ENCODE results near the gene TEKT4.
"Not testable (repeated sequence)": the region's sequence is repeated elsewhere in the genome, so short reads cannot be mapped to it uniquely, and the experiment has no call there.

Gene TEKT4
- 0 reads per million in 4 donors for total RNA-seq

- DNase-seq = no peak
These were observed at the start of gene TEKT4 for GRCh38 chr2:94871226-94872087. TSS of gene TEKT4 (plus strand) at chr2:94871430. CDS start at chr2:94871580, 150 bp downstream.

GRCh38 chr2:94839224-94839623 is 32.0 kb upstream of the TEKT4 start:
- DNase-seq = peak in 1 of 5 donors; percentile 17

- DNase-seq = not testable (repeated sequence)
These were observed 14.4 kb upstream of the TEKT4 start for GRCh38 chr2:94856856-94857255.

- peak in 1 of 5 donors; percentile 23 for DNase-seq
These were observed 13.7 kb upstream of the TEKT4 start for GRCh38 chr2:94857367-94858162.

GRCh38 chr2:94858163-94858888 is 12.9 kb upstream of the TEKT4 start:
- DNase-seq = not testable (repeated sequence)

- DNase-seq = no peak
These were observed 9.7 kb upstream of the TEKT4 start for GRCh38 chr2:94861308-94862152.

GRCh38 chr2:94862903-94863302 is 8.3 kb upstream of the TEKT4 start:
- DNase-seq = not testable (repeated sequence)

- no peak for DNase-seq
These were observed 2.1 kb upstream of the TEKT4 start for GRCh38 chr2:94869131-94869530.

GRCh38 chr2:94869552-94870439 is 1.4 kb upstream of the TEKT4 start:
- DNase-seq = no peak

- peak in 1 of 5 donors; percentile 10 for DNase-seq
These were observed 597 bp upstream of the TEKT4 start for GRCh38 chr2:94870440-94871225.

- DNase-seq = no peak
These were observed 923 bp downstream of the TEKT4 start for GRCh38 chr2:94872088-94872618.

GRCh38 chr2:94872676-94873361 is 1.6 kb downstream of the TEKT4 start:
- no peak for DNase-seq

- no peak for DNase-seq
These were observed 2.4 kb downstream of the TEKT4 start for GRCh38 chr2:94873362-94874276.

- peak in 3 of 5 donors; percentile 26 to 47 (median 43) for DNase-seq
These were observed 3.2 kb downstream of the TEKT4 start for GRCh38 chr2:94874277-94874997.

GRCh38 chr2:94875064-94875819 is 4.0 kb downstream of the TEKT4 start:
- DNase-seq = no peak

GRCh38 chr2:94875820-94876522 is 4.7 kb downstream of the TEKT4 start:
- DNase-seq = no peak
